Measurements from ENCODE around the gene ATG2B.
A peak's percentile ranks its signal among the peaks of the same experiment; 100 is the strongest.

Gene ATG2B

GRCh38 chr14:96362965-96363750 is at the start of gene ATG2B, which contains the start of gene GSKIP:
ATG2B (minus strand) TSS chr14:96363341; CDS start chr14:96362976, 365 bp downstream.
GSKIP (plus strand) TSS chr14:96363526; CDS start chr14:96382248, 18,722 bp downstream.
- DNase-seq, result peak; percentile 97

- DNase-seq, result no peak
Measured at GRCh38 chr14:96410119-96410518, 47.0 kb upstream of the ATG2B start.

- no peak for DNase-seq
Measured at GRCh38 chr14:96409701-96410100, 46.6 kb upstream of the ATG2B start.

GRCh38 chr14:96408608-96409007 is 45.5 kb upstream of the ATG2B start:
- DNase-seq, result no peak

GRCh38 chr14:96407935-96408570 is 44.9 kb upstream of the ATG2B start:
- DNase-seq, result peak; percentile 92

GRCh38 chr14:96405677-96406076 is 42.5 kb upstream of the ATG2B start:
- no peak for DNase-seq

GRCh38 chr14:96403409-96403808 is 40.3 kb upstream of the ATG2B start:
- DNase-seq, result no peak

- no peak for DNase-seq
Measured at GRCh38 chr14:96400495-96400894, 37.4 kb upstream of the ATG2B start.

- no peak for DNase-seq
Measured at GRCh38 chr14:96399405-96399804, 36.3 kb upstream of the ATG2B start.

- no peak for DNase-seq
Measured at GRCh38 chr14:96398921-96399320, 35.8 kb upstream of the ATG2B start.

- DNase-seq, result no peak
Measured at GRCh38 chr14:96398432-96398831, 35.3 kb upstream of the ATG2B start.

GRCh38 chr14:96394047-96394815 is 31.1 kb upstream of the ATG2B start:
- no peak for DNase-seq

- DNase-seq, result peak; percentile 58
Measured at GRCh38 chr14:96393071-96393691, 30.0 kb upstream of the ATG2B start.

GRCh38 chr14:96391293-96392118 is 28.4 kb upstream of the ATG2B start:
- DNase-seq, result peak; percentile 98

GRCh38 chr14:96390965-96391292 is 27.8 kb upstream of the ATG2B start:
- DNase-seq, result no peak

- no peak for DNase-seq
Measured at GRCh38 chr14:96385385-96385784, 22.2 kb upstream of the ATG2B start.

GRCh38 chr14:96384740-96385139 is 21.6 kb upstream of the ATG2B start:
- no peak for DNase-seq

- DNase-seq, result no peak
Measured at GRCh38 chr14:96384053-96384452, 20.9 kb upstream of the ATG2B start.

- DNase-seq, result no peak
Measured at GRCh38 chr14:96383445-96383844, 20.3 kb upstream of the ATG2B start.

GRCh38 chr14:96380735-96381134 is 17.6 kb upstream of the ATG2B start:
- peak; percentile 61 for DNase-seq

- no peak for DNase-seq
Measured at GRCh38 chr14:96376093-96376492, 13.0 kb upstream of the ATG2B start.

GRCh38 chr14:96373538-96373937 is 10.4 kb upstream of the ATG2B start:
- DNase-seq, result no peak
